GM23248 (cell line): ENCODE measurements around the gene FMN2. TPM values are rescaled to one million over a fixed set of nuclear protein-coding genes. Genes with fewer than 3 reads are reported as not detected.
A peak's percentile ranks its signal among the peaks of the same experiment; 100 is the strongest.

Experiments
- DNase-seq: peaks from one replicate; pipeline ENCODE4 v3.0.0-alpha.2; 2015
- H2AFZ ChIP-seq: fragments of 200-600 bp; sonication (generic); 2 replicates; pipeline ENCODE4 v1.6.1; 2016; ENCODE audit warnings: antibody characterized with exemption
- H3F3A ChIP-seq: fragments of 200-600 bp; sonication (generic); 2 replicates; pipeline ENCODE4 v1.6.1; 2016; ENCODE audit warnings: mild to moderate bottlenecking, antibody characterized with exemption, mixed run types; ENCODE audit not compliant: insufficient read depth
- H3K27ac ChIP-seq: fragments of 200-600 bp; sonication (generic); 2 replicates; pipeline ENCODE4 v1.5.1; 2016; ENCODE audit warnings: mild to moderate bottlenecking
- H3K27me3 ChIP-seq: fragments of 200-600 bp; sonication (generic); replicated peaks from 2 replicates; pipeline ENCODE4 v1.6.1; 2016; ENCODE audit warnings: mild to moderate bottlenecking; ENCODE audit not compliant: insufficient read depth
- H3K36me3 ChIP-seq: fragments of 200-600 bp; sonication (generic); 2 replicates; pipeline ENCODE4 v1.6.1; 2016; ENCODE audit warnings: low read depth, mild to moderate bottlenecking
- H3K4me1 ChIP-seq: fragments of 200-600 bp; sonication (generic); 2 replicates; pipeline ENCODE4 v1.6.1; 2016; ENCODE audit warnings: mild to moderate bottlenecking; ENCODE audit not compliant: insufficient read depth
- H3K4me2 ChIP-seq: fragments of 200-600 bp; sonication (generic); one replicate; pipeline ENCODE4 v1.6.1; 2016; ENCODE audit warnings: mild to moderate bottlenecking; ENCODE audit not compliant: unreplicated experiment
- H3K4me3 ChIP-seq: fragments of 200-600 bp; sonication (generic); 2 replicates; pipeline ENCODE4 v1.5.1; 2016; ENCODE audit warnings: mild to moderate bottlenecking
- H3K79me2 ChIP-seq: fragments of 200-600 bp; sonication (generic); 2 replicates; pipeline ENCODE4 v1.6.1; 2016; ENCODE audit warnings: mild to moderate bottlenecking; ENCODE audit not compliant: insufficient read depth
- H3K9ac ChIP-seq: fragments of 200-600 bp; sonication (generic); 2 replicates; pipeline ENCODE4 v1.6.1; 2016; ENCODE audit warnings: mild to moderate bottlenecking
- H3K9me2 ChIP-seq: fragments of 200-600 bp; sonication (generic); 2 replicates; pipeline ENCODE4 v1.6.1; 2016; ENCODE audit warnings: mixed run types, mild to moderate bottlenecking, moderate library complexity; ENCODE audit not compliant: insufficient read depth
- H3K9me3 ChIP-seq: fragments of 200-600 bp; sonication (generic); one replicate; pipeline ENCODE4 v1.6.1; 2017; ENCODE audit warnings: low read depth
- H4K20me1 ChIP-seq: fragments of 200-600 bp; sonication (generic); 2 replicates; pipeline ENCODE4 v1.6.0; 2016; ENCODE audit not compliant: insufficient read depth
- EZH2 ChIP-seq: fragments of 200-600 bp; sonication (generic); IDR thresholded peaks from 2 replicates; pipeline ENCODE4 v1.6.1; 2018; ENCODE audit warnings: antibody characterized with exemption, mild to moderate bottlenecking; ENCODE audit not compliant: insufficient read depth, poor library complexity, severe bottlenecking
- EZH2phosphoT487 ChIP-seq: fragments of 200-600 bp; sonication (generic); IDR thresholded peaks from 2 replicates; pipeline ENCODE4 v1.6.1; 2018; ENCODE audit warnings: antibody characterized with exemption, moderate library complexity, mild to moderate bottlenecking, low read depth; ENCODE audit not compliant: insufficient read depth
- WGBS, 2 experiments: methylation state at CpG; one replicate each; pipeline ENCODE4 v1.1.6; 2015 to 2017; ENCODE audit warnings: low lambda C conversion rate in 2 of 2, low coverage in 1 of 2; ENCODE audit errors: missing lambda C conversion rate in 2 of 2; 5-methylcytosine and 5-hydroxymethylcytosine counted together
- in situ Hi-C: fragments of 300-500 bp; cut with MboI; formaldehyde crosslinking; loops from 2 replicates; pipeline ENCODE4 v1.15.0; 2020
- polyA plus RNA-seq: library from polyadenylated mRNA; unstranded; fragments of >200 nt; fragmentation: Nextera tagmentation; extraction: Ambion mirVana; gene quantifications from 2 replicates; pipeline ENCODE4 v1.2.1, GENCODE V29; 2016
- total RNA-seq: library from RNA; depleted of rRNA; stranded (reverse); fragments of >200 nt; shearing (Covaris generic); gene quantifications from 2 replicates; pipeline ENCODE4 v1.2.3, GENCODE V29; 2014

FMN2 gene
- total and polyA plus RNA-seq, 2 experiments from 2014 or later: 78.2 to 114 TPM

GRCh38 chr1:240189386-240189989 is 97.8 kb downstream of the FMN2 start:
- no peaks in the 10 kb centered on the region for H3K27me3 ChIP-seq
- DNase-seq: peak; percentile 62
- no peak overlapping the region for H2AFZ ChIP-seq
- 55 to 56% methylated on average over 6 of the region's 6 CpGs for WGBS, 2 experiments
- no peak overlapping the region for H3K4me2 ChIP-seq
- no peaks in the 10 kb centered on the region for H3K9me2 ChIP-seq
- peaks cover 52% of the 10 kb centered on the region for H3F3A ChIP-seq
- in situ Hi-C loops: loop anchor here (25.0 kb wide), 1 partner anchor 648 kb away; no protein-coding TSS in a partner anchor
- H3K36me3 ChIP-seq: no peaks in the 10 kb centered on the region; the same call in 1 of the 2 replicates
- TF ChIP-seq EZH2phosphoT487 (no peak), EZH2 (no peak)
- no peak overlapping the region for H3K4me3 ChIP-seq
- H3K27ac ChIP-seq: no peak overlapping the region
- H3K9ac ChIP-seq: no peak overlapping the region
- H3K4me1 ChIP-seq: peaks cover 42% of the 10 kb centered on the region
- H3K9me3 ChIP-seq: no peaks in the 10 kb centered on the region
- H3K79me2 ChIP-seq: 0 out of 2 replicates have a peak, but pooled peaks cover 10% of the 10 kb centered on the region
- no peaks in the 10 kb centered on the region for H4K20me1 ChIP-seq

DNA sequence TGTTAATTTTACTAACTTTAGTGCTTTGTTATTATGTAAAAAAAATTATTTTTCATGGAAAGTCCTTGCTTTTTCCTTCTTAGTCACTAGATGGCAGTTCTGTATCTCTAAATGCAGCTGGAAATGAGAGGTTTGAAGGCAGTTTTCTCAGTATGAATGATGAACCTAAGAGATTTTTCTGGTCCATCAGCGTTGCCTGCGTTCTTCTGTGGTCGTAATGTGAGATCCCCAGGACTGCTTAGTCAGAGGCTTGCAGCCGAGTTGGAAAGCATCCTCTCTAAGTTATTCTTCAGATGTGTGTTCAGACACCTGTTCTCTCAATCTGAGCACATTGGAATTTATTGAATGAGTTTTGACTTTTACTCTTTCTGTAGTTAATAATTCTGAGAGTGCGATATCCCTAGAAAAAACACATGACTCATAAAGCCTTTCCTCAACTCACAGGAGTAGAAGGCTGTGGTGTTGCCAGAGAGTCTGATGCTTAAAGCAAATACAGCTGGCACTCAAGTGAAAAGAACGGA is 99.3 kb downstream of the FMN2 start:
- Histone ChIP-seq H3K9ac (no peak overlapping the region), H3K4me1 (peaks cover 44% of the 10 kb centered on the region), H3K4me3 (no peak overlapping the region), H2AFZ (no peak overlapping the region), H3F3A (peaks cover 54% of the 10 kb centered on the region), H4K20me1 (no peaks in the 10 kb centered on the region), H3K27me3 (no peaks in the 10 kb centered on the region), H3K9me3 (no peaks in the 10 kb centered on the region), H3K36me3 (no peaks in the 10 kb centered on the region; the same call in 1 of the 2 replicates), H3K79me2 (0 out of 2 replicates have a peak, but pooled peaks cover 6% of the 10 kb centered on the region), H3K9me2 (no peaks in the 10 kb centered on the region), H3K4me2 (peak overlapping the region; percentile 7), H3K27ac (peak overlapping the region; percentile 25)
- in situ Hi-C loops: loop anchor here (10.0 to 25.0 kb wide), 2 partner anchors 504 to 646 kb away; no protein-coding TSS in a partner anchor
- WGBS, 2 experiments: 2 to 4% methylated on average over 6 of the region's 6 CpGs
- DNase-seq: peak; percentile 96
- no peak for TF ChIP-seq EZH2
- TF ChIP-seq EZH2phosphoT487: no peak

DNA sequence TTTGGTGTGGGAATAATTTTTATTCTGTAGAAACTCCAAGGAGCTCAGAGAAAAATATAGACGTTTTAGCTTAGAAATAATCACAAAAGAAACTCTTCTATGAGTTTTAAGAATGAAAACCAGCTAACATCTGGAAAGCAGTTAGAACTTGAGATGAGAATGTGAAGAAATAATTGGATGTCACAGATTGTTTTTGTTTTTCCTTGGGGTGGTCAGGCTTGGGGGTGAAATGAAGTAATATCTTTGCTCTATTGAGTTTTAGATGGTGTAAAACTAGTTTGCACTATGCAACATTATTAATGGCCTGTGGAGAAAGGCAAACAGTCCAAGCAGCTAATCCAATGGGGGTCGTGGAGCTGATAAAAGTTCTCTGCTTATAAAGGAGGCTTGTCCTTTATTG is 101.2 kb downstream of the FMN2 start:
- H3K9ac ChIP-seq: no peak overlapping the region
- in situ Hi-C loops: loop anchor here (10.0 to 25.0 kb wide), 2 partner anchors 502 to 644 kb away; no protein-coding TSS in a partner anchor
- no peak for DNase-seq

DNA sequence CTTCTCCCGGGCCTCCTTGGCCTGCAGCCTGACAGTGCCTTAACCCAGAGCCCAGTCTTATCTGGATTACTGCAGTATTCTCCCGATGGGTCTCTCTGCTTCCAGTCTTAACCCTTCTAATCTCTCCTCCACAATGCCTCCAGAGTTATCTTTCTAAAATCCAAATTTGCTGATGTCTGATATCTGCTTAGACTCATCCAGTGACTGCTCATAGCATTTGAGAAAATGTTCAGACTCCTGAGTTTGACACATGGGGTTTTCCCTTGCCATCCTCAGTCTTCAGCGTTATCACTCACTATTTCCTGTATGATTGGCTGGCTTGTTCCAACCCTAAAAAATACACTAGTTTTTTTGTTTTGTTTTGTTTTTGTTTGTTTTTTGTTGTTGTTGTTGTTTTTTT is 102.0 kb downstream of the FMN2 start:
- Histone ChIP-seq H3F3A (peaks cover 54% of the 10 kb centered on the region), H2AFZ (no peak overlapping the region), H3K79me2 (no peaks in the 10 kb centered on the region), H3K4me2 (no peak overlapping the region), H3K9me3 (no peaks in the 10 kb centered on the region), H3K9ac (no peak overlapping the region), H3K27ac (peak overlapping the region; percentile 10), H3K36me3 (no peaks in the 10 kb centered on the region; the same call in 1 of the 2 replicates), H3K27me3 (no peaks in the 10 kb centered on the region), H3K4me3 (no peak overlapping the region), H4K20me1 (no peaks in the 10 kb centered on the region), H3K4me1 (peaks cover 44% of the 10 kb centered on the region), H3K9me2 (no peaks in the 10 kb centered on the region)
- in situ Hi-C loops: loop anchor here (10.0 to 25.0 kb wide), 2 partner anchors 501 to 644 kb away; no protein-coding TSS in a partner anchor
- 88 to 96% methylated on average over 3 of the region's 3 CpGs for WGBS, 2 experiments
- peak; percentile 36 for DNase-seq
- no peak for TF ChIP-seq EZH2
- no peak for TF ChIP-seq EZH2phosphoT487

More for the DNA sequence above, 101.2 kb downstream of the FMN2 start:
- no peaks in the 10 kb centered on the region for H3K27me3 ChIP-seq
- no peaks in the 10 kb centered on the region for H3K9me3 ChIP-seq
- no peak overlapping the region for H2AFZ ChIP-seq
- no peaks in the 10 kb centered on the region for H3K79me2 ChIP-seq
- H3K27ac ChIP-seq: no peak overlapping the region
- H3K4me1 ChIP-seq: peaks cover 44% of the 10 kb centered on the region
- H3K9me2 ChIP-seq: no peaks in the 10 kb centered on the region
- H3F3A ChIP-seq: peaks cover 54% of the 10 kb centered on the region
- H4K20me1 ChIP-seq: no peaks in the 10 kb centered on the region
- H3K4me3 ChIP-seq: no peak overlapping the region
- H3K36me3 ChIP-seq: no peaks in the 10 kb centered on the region; the same call in 1 of the 2 replicates
- 53 to 67% methylated on average over 2 of the region's 2 CpGs for WGBS, 2 experiments
- no peak for TF ChIP-seq EZH2
- TF ChIP-seq EZH2phosphoT487: no peak
- no peak overlapping the region for H3K4me2 ChIP-seq
